Gastrocnemius medialis (tissue), 4 donors: ENCODE measurements around the gene FLVCR1.

Experiments used
- POLR2A ChIP-seq, 2 donors: fragments of 450-650 bp; IDR thresholded peaks; one replicate each; pipeline ENCODE4 v1.6.1; 2017; ENCODE audit warnings: antibody characterized with exemption in 2 of 2, mild to moderate bottlenecking in 2 of 2, moderate library complexity in 2 of 2
- TF ChIP-seq, protein P1 (sequence below), 5 experiments: fragments of 450-650 bp in 3 of 5; fragments of 200-600 bp in 2 of 5; sonication (generic) in 2 of 5; IDR thresholded peaks in 4 of 5; conservative IDR thresholded peaks in 1 of 5; 1 replicate in 4 of 5; 2 replicates in 1 of 5; pipeline ENCODE4 v1.5.1; 2016 to 2019; ENCODE audit warnings: antibody characterized with exemption in 5 of 5, mild to moderate bottlenecking in 3 of 5, moderate library complexity in 3 of 5

DNA sequence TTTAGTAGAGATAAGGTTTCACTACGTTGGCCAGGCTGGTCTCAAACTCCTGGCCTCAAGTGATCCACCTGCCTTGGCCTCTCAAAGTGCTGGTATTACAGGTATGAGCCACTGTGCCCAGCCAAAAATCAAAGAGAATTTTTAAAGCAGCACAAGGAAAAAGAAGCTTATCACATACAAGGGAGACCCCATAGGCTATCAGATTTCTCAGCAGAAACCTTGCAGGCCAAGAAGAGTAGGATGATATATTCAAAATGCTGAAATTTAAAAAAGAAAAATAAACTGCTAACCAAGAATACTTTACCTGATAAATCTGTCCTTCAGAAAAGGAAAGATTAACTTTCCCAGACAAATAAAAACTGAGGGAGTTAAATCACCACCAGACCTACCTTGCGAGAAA lies 43.2 kb downstream of the FLVCR1 start:
- TF ChIP-seq, protein P1, sequence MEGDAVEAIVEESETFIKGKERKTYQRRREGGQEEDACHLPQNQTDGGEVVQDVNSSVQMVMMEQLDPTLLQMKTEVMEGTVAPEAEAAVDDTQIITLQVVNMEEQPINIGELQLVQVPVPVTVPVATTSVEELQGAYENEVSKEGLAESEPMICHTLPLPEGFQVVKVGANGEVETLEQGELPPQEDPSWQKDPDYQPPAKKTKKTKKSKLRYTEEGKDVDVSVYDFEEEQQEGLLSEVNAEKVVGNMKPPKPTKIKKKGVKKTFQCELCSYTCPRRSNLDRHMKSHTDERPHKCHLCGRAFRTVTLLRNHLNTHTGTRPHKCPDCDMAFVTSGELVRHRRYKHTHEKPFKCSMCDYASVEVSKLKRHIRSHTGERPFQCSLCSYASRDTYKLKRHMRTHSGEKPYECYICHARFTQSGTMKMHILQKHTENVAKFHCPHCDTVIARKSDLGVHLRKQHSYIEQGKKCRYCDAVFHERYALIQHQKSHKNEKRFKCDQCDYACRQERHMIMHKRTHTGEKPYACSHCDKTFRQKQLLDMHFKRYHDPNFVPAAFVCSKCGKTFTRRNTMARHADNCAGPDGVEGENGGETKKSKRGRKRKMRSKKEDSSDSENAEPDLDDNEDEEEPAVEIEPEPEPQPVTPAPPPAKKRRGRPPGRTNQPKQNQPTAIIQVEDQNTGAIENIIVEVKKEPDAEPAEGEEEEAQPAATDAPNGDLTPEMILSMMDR (IDR thresholded peaks at IDR 0.05 in 4 of 5, conservative IDR thresholded peaks at IDR 0.05 in 1 of 5) = no peak
- no peak for TF ChIP-seq POLR2A (IDR thresholded peaks at IDR 0.05)
